GM23338 (cell line): ENCODE measurements around the gene MZT2A. TPM values are rescaled to one million over a fixed set of nuclear protein-coding genes. Genes with fewer than 3 reads are reported as not detected.
"Not testable (repeated sequence)": the region's sequence is repeated elsewhere in the genome, so short reads cannot be mapped to it uniquely, and the experiment has no call there.

Experiments
- ATAC-seq: fragments of 200-7000 bp; cut with Tn5 transposase; 3 replicates; pipeline ENCODE4 v1.9.1; 2020
- DNase-seq: peaks from one replicate; pipeline ENCODE4 v3.0.0-alpha.2; 2015; ENCODE audit warnings: low spot score
- H2AFZ ChIP-seq: fragments of 200-600 bp; sonication (generic); 2 replicates; pipeline ENCODE4 v1.8.0; 2016; ENCODE audit warnings: antibody characterized with exemption, mild to moderate bottlenecking, moderate library complexity
- H3F3A ChIP-seq: fragments of 200-600 bp; sonication (generic); replicated peaks from 2 replicates; pipeline ENCODE4 v1.8.0; 2017; ENCODE audit warnings: antibody characterized with exemption, mixed run types, low read depth
- H3K27ac ChIP-seq: fragments of 200-600 bp; sonication (generic); 2 replicates; pipeline ENCODE4 v1.6.1; 2016; ENCODE audit warnings: low read depth
- H3K27me3 ChIP-seq: fragments of 200-600 bp; sonication (generic); 2 replicates; pipeline ENCODE4 v1.8.0; 2016; ENCODE audit warnings: mild to moderate bottlenecking, mixed run types, moderate library complexity; ENCODE audit not compliant: insufficient read depth
- H3K36me3 ChIP-seq: fragments of 200-600 bp; sonication (generic); 2 replicates; pipeline ENCODE4 v1.8.0; 2016; ENCODE audit warnings: mild to moderate bottlenecking; ENCODE audit not compliant: insufficient read depth
- H3K4me1 ChIP-seq: fragments of 200-600 bp; sonication (generic); 2 replicates; pipeline ENCODE4 v1.8.0; 2016; ENCODE audit warnings: mild to moderate bottlenecking, moderate library complexity; ENCODE audit not compliant: insufficient read depth
- H3K4me2 ChIP-seq: fragments of 200-600 bp; sonication (generic); 2 replicates; pipeline ENCODE4 v1.7.1; 2017; ENCODE audit warnings: mixed run types
- H3K4me3 ChIP-seq: fragments of 200-600 bp; sonication (generic); 2 replicates; pipeline ENCODE4 v1.6.1; 2016; ENCODE audit warnings: mixed run types
- H3K79me2 ChIP-seq: fragments of 200-600 bp; sonication (generic); replicated peaks from 2 replicates; pipeline ENCODE4 v1.8.0; 2017; ENCODE audit warnings: mild to moderate bottlenecking; ENCODE audit not compliant: insufficient read depth
- H3K9me2 ChIP-seq: fragments of 200-600 bp; sonication (generic); 2 replicates; pipeline ENCODE4 v1.8.0; 2017; ENCODE audit not compliant: insufficient read depth
- H4K20me1 ChIP-seq: fragments of 200-600 bp; sonication (generic); replicated peaks from 2 replicates; pipeline ENCODE4 v1.8.0; 2017; ENCODE audit warnings: mild to moderate bottlenecking; ENCODE audit not compliant: insufficient read depth
- H3K27ac Mint-ChIP-seq: 2 replicates; pipeline ENCODE4 v1.8.0; 2020; ENCODE audit warnings: inconsistent platforms, mild to moderate bottlenecking, moderate library complexity, mixed read lengths
- H3K27me3 Mint-ChIP-seq: 3 replicates; pipeline ENCODE4 v1.8.0; 2022; ENCODE audit warnings: low read depth, mild to moderate bottlenecking, moderate library complexity, mixed read lengths, inconsistent platforms; ENCODE audit not compliant: insufficient read depth, poor library complexity
- H3K36me3 Mint-ChIP-seq: 3 replicates; pipeline ENCODE4 v1.8.0; 2021; ENCODE audit warnings: low read depth, mild to moderate bottlenecking, inconsistent platforms, moderate library complexity, mixed read lengths
- H3K4me1 Mint-ChIP-seq: 3 replicates; pipeline ENCODE4 v1.8.0; 2020; ENCODE audit warnings: mild to moderate bottlenecking, inconsistent platforms, mixed read lengths
- H3K4me3 Mint-ChIP-seq: 3 replicates; pipeline ENCODE4 v1.8.0; 2021; ENCODE audit warnings: moderate library complexity, mild to moderate bottlenecking, inconsistent platforms, mixed read lengths
- H3K9me3 Mint-ChIP-seq: 3 replicates; pipeline ENCODE4 v1.8.0; 2020; ENCODE audit warnings: moderate library complexity, mild to moderate bottlenecking, inconsistent platforms, mixed read lengths
- CREB1 ChIP-seq: fragments of 250-450 bp; sonication (Bioruptor Pico); IDR thresholded peaks from 2 replicates; pipeline ENCODE4 v1.5.0; 2020; ENCODE audit warnings: low read depth, mild to moderate bottlenecking, moderate library complexity
- EZH2 ChIP-seq: fragments of 200-600 bp; sonication (generic); IDR thresholded peaks from one replicate; pipeline ENCODE4 v1.8.0; 2017; ENCODE audit warnings: antibody characterized with exemption, mild to moderate bottlenecking, low read depth; ENCODE audit not compliant: unreplicated experiment
- EZH2phosphoT487 ChIP-seq: fragments of 200-600 bp; sonication (generic); IDR thresholded peaks from one replicate; pipeline ENCODE4 v1.8.1; 2018; ENCODE audit warnings: antibody characterized with exemption; ENCODE audit not compliant: unreplicated experiment
- JUNB ChIP-seq: IDR thresholded peaks from one replicate; pipeline ENCODE4 v1.6.1; 2016; ENCODE audit warnings: antibody characterized with exemption; ENCODE audit not compliant: unreplicated experiment
- NANOG ChIP-seq: IDR thresholded peaks from 2 replicates; pipeline ENCODE4 v1.6.1; 2016; ENCODE audit warnings: antibody characterized with exemption, borderline replicate concordance
- POLR2AphosphoS5 ChIP-seq: IDR thresholded peaks from 2 replicates; pipeline ENCODE4 v1.6.1; 2016; ENCODE audit warnings: antibody characterized with exemption, low read depth
- STAT1 ChIP-seq: IDR thresholded peaks from one replicate; pipeline ENCODE4 v1.6.1; 2016; ENCODE audit warnings: antibody characterized with exemption; ENCODE audit not compliant: unreplicated experiment
- ZNF114 ChIP-seq: fragments of 250-450 bp; sonication (Bioruptor Pico); IDR thresholded peaks from 2 replicates; pipeline ENCODE4 v1.5.0; 2020; ENCODE audit warnings: mild to moderate bottlenecking, moderate library complexity
- ZNF331 ChIP-seq: fragments of 250-450 bp; sonication (Bioruptor Pico); IDR thresholded peaks from 2 replicates; pipeline ENCODE4 v1.5.0; 2020; ENCODE audit warnings: low read depth, mild to moderate bottlenecking, moderate library complexity
- polyA plus RNA-seq: library from polyadenylated mRNA; unstranded; fragments of >200 nt; fragmentation: Nextera tagmentation; extraction: Ambion mirVana; gene quantifications from 2 replicates; pipeline ENCODE4 v1.2.1, GENCODE V29; 2016
- total RNA-seq: library from RNA; depleted of rRNA; stranded (reverse); fragments of >200 nt; shearing (Covaris generic); gene quantifications from 2 replicates; pipeline ENCODE4 v1.2.3, GENCODE V29; 2014
- TF ChIP-seq, protein P1 (sequence below): IDR thresholded peaks from 2 replicates; pipeline ENCODE4 v1.6.1; 2016; ENCODE audit warnings: antibody characterized with exemption
- TF ChIP-seq, protein P2 (sequence below): fragments of 250-450 bp; sonication (Bioruptor Pico); IDR thresholded peaks from 2 replicates; pipeline ENCODE4 v1.5.0; 2020; ENCODE audit warnings: mild to moderate bottlenecking, moderate library complexity

Gene MZT2A
- total and polyA plus RNA-seq, 2 experiments from 2014 or later, result 69.0 to 120 TPM

- ATAC-seq, H3K4me1 Mint-ChIP-seq, H3K27ac Mint-ChIP-seq, H3K79me2 ChIP-seq, H3K4me2 ChIP-seq, H3K36me3 ChIP-seq, H3K27ac ChIP-seq, H4K20me1 ChIP-seq, H3K4me3 ChIP-seq, H3K4me1 ChIP-seq, H3K4me3 Mint-ChIP-seq, H2AFZ ChIP-seq, H3F3A ChIP-seq, H3K27me3 Mint-ChIP-seq, H3K9me2 ChIP-seq, H3K9me3 Mint-ChIP-seq, H3K27me3 ChIP-seq, DNase-seq: not testable (repeated sequence)
- H3K36me3 Mint-ChIP-seq, result peaks cover 33% of the 10 kb centered on the region
These were observed 27.8 kb upstream of the MZT2A start for GRCh38 chr2:131519871-131520470.

DNA sequence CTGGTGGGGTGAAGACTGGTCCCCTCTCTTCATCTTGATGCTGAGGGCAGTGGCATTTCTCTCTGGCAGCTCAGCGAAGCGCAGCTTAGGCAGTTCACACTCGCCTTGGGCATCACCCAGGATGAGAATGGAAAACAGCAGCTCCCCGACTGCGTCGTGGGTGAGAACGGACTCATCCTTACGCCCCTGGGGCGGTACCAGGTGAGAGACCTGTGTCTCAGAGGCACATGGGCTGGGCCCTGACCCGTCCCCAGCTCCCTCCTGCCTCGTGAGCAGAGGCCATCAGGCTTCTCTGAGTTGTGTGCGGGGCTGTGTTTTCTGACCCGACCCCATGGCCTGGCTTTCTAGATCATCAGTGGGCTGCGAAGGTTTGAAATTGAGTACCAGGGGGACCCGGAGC, 27.3 kb upstream of the MZT2A start:
- DNase-seq, result no peak
- Histone ChIP-seq H3K4me1 (no peaks in the 10 kb centered on the region), H3K4me3 (no peak overlapping the region), H3K4me2 (no peak overlapping the region), H3K79me2 (no peaks in the 10 kb centered on the region), H3K27me3 (no peaks in the 10 kb centered on the region), H3K36me3 (no peaks in the 10 kb centered on the region), H2AFZ (no peak overlapping the region), H3F3A (no peaks in the 10 kb centered on the region), H3K9me2 (no peaks in the 10 kb centered on the region), H4K20me1 (no peaks in the 10 kb centered on the region), H3K27ac (no peak overlapping the region)
- Mint-ChIP-seq H3K4me1 (peaks cover 3% of the 10 kb centered on the region; the same call in 1 of the 3 replicates), H3K36me3 (peaks cover 33% of the 10 kb centered on the region), H3K4me3 (no peak overlapping the region), H3K27me3 (no peaks in the 10 kb centered on the region), H3K9me3 (no peaks in the 10 kb centered on the region), H3K27ac (no peak overlapping the region)
- ATAC-seq, result no peak
- TF ChIP-seq EZH2phosphoT487, result no peak
- no peak for TF ChIP-seq CREB1
- TF ChIP-seq, protein P1, sequence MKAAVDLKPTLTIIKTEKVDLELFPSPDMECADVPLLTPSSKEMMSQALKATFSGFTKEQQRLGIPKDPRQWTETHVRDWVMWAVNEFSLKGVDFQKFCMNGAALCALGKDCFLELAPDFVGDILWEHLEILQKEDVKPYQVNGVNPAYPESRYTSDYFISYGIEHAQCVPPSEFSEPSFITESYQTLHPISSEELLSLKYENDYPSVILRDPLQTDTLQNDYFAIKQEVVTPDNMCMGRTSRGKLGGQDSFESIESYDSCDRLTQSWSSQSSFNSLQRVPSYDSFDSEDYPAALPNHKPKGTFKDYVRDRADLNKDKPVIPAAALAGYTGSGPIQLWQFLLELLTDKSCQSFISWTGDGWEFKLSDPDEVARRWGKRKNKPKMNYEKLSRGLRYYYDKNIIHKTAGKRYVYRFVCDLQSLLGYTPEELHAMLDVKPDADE, result no peak
- TF ChIP-seq ZNF331 (CRISPR knock-in tag), result no peak
- TF ChIP-seq, protein P2, sequence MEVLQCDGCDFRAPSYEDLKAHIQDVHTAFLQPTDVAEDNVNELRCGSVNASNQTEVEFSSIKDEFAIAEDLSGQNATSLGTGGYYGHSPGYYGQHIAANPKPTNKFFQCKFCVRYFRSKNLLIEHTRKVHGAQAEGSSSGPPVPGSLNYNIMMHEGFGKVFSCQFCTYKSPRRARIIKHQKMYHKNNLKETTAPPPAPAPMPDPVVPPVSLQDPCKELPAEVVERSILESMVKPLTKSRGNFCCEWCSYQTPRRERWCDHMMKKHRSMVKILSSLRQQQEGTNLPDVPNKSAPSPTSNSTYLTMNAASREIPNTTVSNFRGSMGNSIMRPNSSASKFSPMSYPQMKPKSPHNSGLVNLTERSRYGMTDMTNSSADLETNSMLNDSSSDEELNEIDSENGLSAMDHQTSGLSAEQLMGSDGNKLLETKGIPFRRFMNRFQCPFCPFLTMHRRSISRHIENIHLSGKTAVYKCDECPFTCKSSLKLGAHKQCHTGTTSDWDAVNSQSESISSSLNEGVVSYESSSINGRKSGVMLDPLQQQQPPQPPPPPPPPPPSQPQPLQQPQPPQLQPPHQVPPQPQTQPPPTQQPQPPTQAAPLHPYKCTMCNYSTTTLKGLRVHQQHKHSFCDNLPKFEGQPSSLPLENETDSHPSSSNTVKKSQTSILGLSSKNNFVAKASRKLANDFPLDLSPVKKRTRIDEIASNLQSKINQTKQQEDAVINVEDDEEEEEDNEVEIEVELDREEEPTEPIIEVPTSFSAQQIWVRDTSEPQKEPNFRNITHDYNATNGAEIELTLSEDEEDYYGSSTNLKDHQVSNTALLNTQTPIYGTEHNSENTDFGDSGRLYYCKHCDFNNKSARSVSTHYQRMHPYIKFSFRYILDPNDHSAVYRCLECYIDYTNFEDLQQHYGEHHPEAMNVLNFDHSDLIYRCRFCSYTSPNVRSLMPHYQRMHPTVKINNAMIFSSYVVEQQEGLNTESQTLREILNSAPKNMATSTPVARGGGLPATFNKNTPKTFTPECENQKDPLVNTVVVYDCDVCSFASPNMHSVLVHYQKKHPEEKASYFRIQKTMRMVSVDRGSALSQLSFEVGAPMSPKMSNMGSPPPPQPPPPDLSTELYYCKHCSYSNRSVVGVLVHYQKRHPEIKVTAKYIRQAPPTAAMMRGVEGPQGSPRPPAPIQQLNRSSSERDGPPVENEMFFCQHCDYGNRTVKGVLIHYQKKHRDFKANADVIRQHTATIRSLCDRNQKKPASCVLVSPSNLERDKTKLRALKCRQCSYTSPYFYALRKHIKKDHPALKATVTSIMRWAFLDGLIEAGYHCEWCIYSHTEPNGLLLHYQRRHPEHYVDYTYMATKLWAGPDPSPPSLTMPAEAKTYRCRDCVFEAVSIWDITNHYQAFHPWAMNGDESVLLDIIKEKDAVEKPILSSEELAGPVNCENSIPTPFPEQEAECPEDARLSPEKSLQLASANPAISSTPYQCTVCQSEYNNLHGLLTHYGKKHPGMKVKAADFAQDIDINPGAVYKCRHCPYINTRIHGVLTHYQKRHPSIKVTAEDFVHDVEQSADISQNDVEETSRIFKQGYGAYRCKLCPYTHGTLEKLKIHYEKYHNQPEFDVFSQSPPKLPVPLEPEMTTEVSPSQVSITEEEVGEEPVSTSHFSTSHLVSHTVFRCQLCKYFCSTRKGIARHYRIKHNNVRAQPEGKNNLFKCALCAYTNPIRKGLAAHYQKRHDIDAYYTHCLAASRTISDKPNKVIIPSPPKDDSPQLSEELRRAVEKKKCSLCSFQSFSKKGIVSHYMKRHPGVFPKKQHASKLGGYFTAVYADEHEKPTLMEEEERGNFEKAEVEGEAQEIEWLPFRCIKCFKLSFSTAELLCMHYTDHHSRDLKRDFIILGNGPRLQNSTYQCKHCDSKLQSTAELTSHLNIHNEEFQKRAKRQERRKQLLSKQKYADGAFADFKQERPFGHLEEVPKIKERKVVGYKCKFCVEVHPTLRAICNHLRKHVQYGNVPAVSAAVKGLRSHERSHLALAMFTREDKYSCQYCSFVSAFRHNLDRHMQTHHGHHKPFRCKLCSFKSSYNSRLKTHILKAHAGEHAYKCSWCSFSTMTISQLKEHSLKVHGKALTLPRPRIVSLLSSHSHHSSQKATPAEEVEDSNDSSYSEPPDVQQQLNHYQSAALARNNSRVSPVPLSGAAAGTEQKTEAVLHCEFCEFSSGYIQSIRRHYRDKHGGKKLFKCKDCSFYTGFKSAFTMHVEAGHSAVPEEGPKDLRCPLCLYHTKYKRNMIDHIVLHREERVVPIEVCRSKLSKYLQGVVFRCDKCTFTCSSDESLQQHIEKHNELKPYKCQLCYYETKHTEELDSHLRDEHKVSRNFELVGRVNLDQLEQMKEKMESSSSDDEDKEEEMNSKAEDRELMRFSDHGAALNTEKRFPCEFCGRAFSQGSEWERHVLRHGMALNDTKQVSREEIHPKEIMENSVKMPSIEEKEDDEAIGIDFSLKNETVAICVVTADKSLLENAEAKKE (CRISPR knock-in tag), result no peak
- no peak for TF ChIP-seq ZNF114
- no peak for TF ChIP-seq POLR2AphosphoS5
- TF ChIP-seq EZH2, result no peak
- no peak for TF ChIP-seq NANOG
- TF ChIP-seq JUNB, result no peak
- no peak for TF ChIP-seq STAT1

GRCh38 chr2:131518531-131518930, 26.3 kb upstream of the MZT2A start:
- not testable (repeated sequence) for H3K4me1 Mint-ChIP-seq, H3K27ac Mint-ChIP-seq, DNase-seq, H3K4me3 Mint-ChIP-seq, H3K27ac ChIP-seq, H3K79me2 ChIP-seq, H3K4me2 ChIP-seq, H3K36me3 ChIP-seq, H3K9me3 Mint-ChIP-seq, H2AFZ ChIP-seq, ATAC-seq, H3K4me1 ChIP-seq, H3K27me3 Mint-ChIP-seq, H3K27me3 ChIP-seq, H3F3A ChIP-seq, H3K9me2 ChIP-seq, H3K4me3 ChIP-seq, H4K20me1 ChIP-seq
- peaks cover 38% of the 10 kb centered on the region for H3K36me3 Mint-ChIP-seq
